Panc1 (cell line): ENCODE data around the gene CDC14B. TPM values are rescaled to one million over a fixed set of nuclear protein-coding genes. Genes with fewer than 3 reads are reported as not detected.

Experiments
- ATAC-seq: fragments of 200-7000 bp; cut with Tn5 transposase; 2 replicates; pipeline ENCODE4 v1.9.1; 2020; ENCODE audit warnings: mild to moderate bottlenecking, moderate library complexity
- Bru-seq: library from RNA; stranded (reverse); fragments of 400-500 nt; gene quantifications from one replicate; lab custom pipeline; 2021; lab: Mats Ljungman, UMichigan
- BruChase-seq, 2 experiments: library from RNA; stranded (reverse); fragments of 400-500 nt; gene quantifications; one replicate each; lab custom pipeline; 2021; lab: Mats Ljungman, UMichigan
- BruUV-seq: library from RNA; stranded (reverse); fragments of 400-500 nt; replicated peaks from 2 replicates; lab custom pipeline; 2021; lab: Mats Ljungman, UMichigan
- CTCF ChIA-PET: fragments of 300-600 bp; sonication (Branson Sonifier 250); formaldehyde crosslinking; loops from one replicate; lab custom pipeline; 2022; ENCODE audit warnings: antibody characterized with exemption; lab: Charles Lee
- POLR2A ChIA-PET: fragments of 300-600 bp; sonication (Branson Sonifier 250); formaldehyde crosslinking; loops from one replicate; lab custom pipeline; 2022; ENCODE audit warnings: antibody characterized with exemption; lab: Charles Lee
- DNase-seq: peaks from one replicate; pipeline ENCODE4 v3.0.0-alpha.2; 2010; ENCODE audit warnings: low read depth, low spot score
- H3K27ac ChIP-seq: 2 replicates; pipeline ENCODE4 v1.5.1; 2011; ENCODE audit warnings: mild to moderate bottlenecking, low read length, inconsistent platforms
- H3K27me3 ChIP-seq: fragments of 200-500 bp; sonication (Bioruptor generic); 2 replicates; pipeline ENCODE4 v1.6.0; 2014; ENCODE audit warnings: low read length, inconsistent platforms; ENCODE audit not compliant: control insufficient read depth, insufficient read depth
- H3K36me3 ChIP-seq: fragments of 200-500 bp; sonication (Bioruptor generic); 2 replicates; pipeline ENCODE4 v1.5.1; 2014; ENCODE audit warnings: inconsistent platforms, mild to moderate bottlenecking, low read length, moderate library complexity; ENCODE audit not compliant: control insufficient read depth, insufficient read depth
- H3K4me1 ChIP-seq: 2 replicates; pipeline ENCODE4 v1.5.1; 2011; ENCODE audit warnings: inconsistent platforms, mild to moderate bottlenecking, low read length, moderate library complexity; ENCODE audit not compliant: control insufficient read depth, insufficient read depth
- H3K4me3 ChIP-seq, 2 experiments: 2 replicates each; pipeline ENCODE4 v1.5.1; 2011 to 2012; ENCODE audit warnings: low read depth in 2 of 2, low read length in 2 of 2, mild to moderate bottlenecking in 2 of 2, inconsistent platforms in 1 of 2, moderate library complexity in 1 of 2
- H3K9me3 ChIP-seq: fragments of 200-500 bp; sonication (Bioruptor generic); 2 replicates; pipeline ENCODE4 v1.5.1; 2014; ENCODE audit warnings: low read depth, mild to moderate bottlenecking, inconsistent platforms, low read length, moderate library complexity; ENCODE audit not compliant: control insufficient read depth, insufficient read depth
- CTCF ChIP-seq: fragments of 450-650 bp; IDR thresholded peaks from 2 replicates; pipeline ENCODE4 v1.5.1; 2017; ENCODE audit warnings: mild to moderate bottlenecking
- POLR2AphosphoS5 ChIP-seq: IDR thresholded peaks from 2 replicates; pipeline ENCODE4 v1.6.1; 2012; ENCODE audit warnings: mild to moderate bottlenecking, low read depth, low read length, moderate library complexity
- REST ChIP-seq, 2 experiments: IDR thresholded peaks; 2 replicates each; pipeline ENCODE4 v1.6.1; 2011 to 2012; ENCODE audit warnings: low read depth in 2 of 2, control low read depth in 1 of 2, low read length in 1 of 2, mild to moderate bottlenecking in 1 of 2, moderate library complexity in 1 of 2; ENCODE audit not compliant: insufficient read depth in 1 of 2
- SIN3A ChIP-seq: IDR thresholded peaks from 2 replicates; pipeline ENCODE4 v1.6.1; 2012; ENCODE audit warnings: low read depth, mild to moderate bottlenecking, low read length, moderate library complexity, borderline replicate concordance; ENCODE audit not compliant: insufficient read depth
- TCF7L2 ChIP-seq: IDR thresholded peaks from 2 replicates; pipeline ENCODE4 v1.6.1; 2011; ENCODE audit warnings: mild to moderate bottlenecking, low read depth, low read length, inconsistent platforms
- in situ Hi-C: cut with HindIII; loops from 2 replicates; pipeline ENCODE4 v1.10.0; 2016; ENCODE audit warnings: low sequenced_read_pairs, low pct_unique_long_range_greater_than_20kb
- intact Hi-C: fragments of 100-400 bp; cut with micrococcal nuclease; formaldehyde crosslinking; loops from one replicate; pipeline ENCODE4 v1.10.0; 2022; ENCODE audit not compliant: unreplicated experiment
- long read RNA-seq: library from polyadenylated mRNA; unstranded; transcript quantifications from one replicate; pipeline ENCODE4 v2.0.0, GENCODE V29; 2021; ENCODE audit not compliant: unreplicated experiment
- polyA plus RNA-seq: library from polyadenylated mRNA; unstranded; fragments of >200 nt; gene quantifications from one replicate; pipeline ENCODE4 v1.2.1, GENCODE V29; 2012; ENCODE audit warnings: missing spikeins; ENCODE audit not compliant: insufficient read length
- total RNA-seq: library from RNA; stranded (reverse); gene quantifications from one replicate; pipeline ENCODE4 v1.2.1, GENCODE V29; 2021; ENCODE audit not compliant: unreplicated experiment

Gene CDC14B
- total RNA-seq = 11.8 TPM
- 5.0 TPM for polyA plus RNA-seq
- percentile 57 among the genes with signal in this experiment for Bru-seq, nascent RNA
- percentile 64 among the genes with signal in this experiment for BruChase-seq, experiment 1, labeled RNA remaining after a 2-hour chase
- percentile 63 among the genes with signal in this experiment for BruChase-seq, experiment 2, labeled RNA remaining after a 6-hour chase
- long read RNA-seq, full-length matches to known transcripts = 7 of 25 reads
- long read RNA-seq, partial matches to known transcripts = 1 of 25 reads
- long read RNA-seq, other reads (novel, unspliced or antisense) = 17 of 25 reads

- Histone ChIP-seq H3K27ac (peak within 1 kb of the TSS; percentile 80), H3K27me3 (no peaks in the 10 kb centered on the region), H3K36me3 (no peaks in the 10 kb centered on the region), H3K9me3 (no peaks in the 10 kb centered on the region), H3K4me3 (peak within 1 kb of the TSS; percentile 57 to 66), H3K4me1 (peaks cover 21% of the 10 kb centered on the region)
- TF ChIP-seq REST (IDR thresholded peaks at IDR 0.05; ENCODE audit: insufficient read depth in 1 of 2, low read depth in 2 of 2, low read length in 1 of 2) (no peak), SIN3A (no peak), TCF7L2 (0 out of 2 replicates have a peak, but pooled peaks have one; percentile 47), POLR2AphosphoS5 (0 out of 2 replicates have a peak, but pooled peaks have one; percentile 20), CTCF (peak; percentile 68)
- BruUV-seq = no TSS peak
- ATAC-seq = peak; percentile 90
- intact Hi-C loops (loop anchor here (10.0 kb wide), 1 partner anchor 1105 kb away; the partner anchor contains the start of gene PTCH1), in situ Hi-C loops (no loop called here)
- POLR2A ChIA-PET = no interaction called here
- peak; percentile 64 for DNase-seq
- CTCF ChIA-PET = no interaction called here
These were observed at the start of gene CDC14B for GRCh38 chr9:96619491-96620180. CDC14B (minus strand) TSS chr9:96619843; CDS start chr9:96619378, 465 bp downstream.

GRCh38 chr9:96668868-96669534, 49.4 kb upstream of the CDC14B start:
- BruUV-seq = no TSS peak
- ATAC-seq = no peak
- Histone ChIP-seq H3K4me3 (no peak overlapping the region), H3K4me1 (no peaks in the 10 kb centered on the region), H3K27ac (no peak overlapping the region), H3K27me3 (no peaks in the 10 kb centered on the region), H3K36me3 (no peaks in the 10 kb centered on the region), H3K9me3 (no peaks in the 10 kb centered on the region)
- intact Hi-C loops (no loop called here), in situ Hi-C loops (no loop called here)
- TF ChIP-seq CTCF (no peak), POLR2AphosphoS5 (no peak), REST (IDR thresholded peaks at IDR 0.05; ENCODE audit: insufficient read depth in 1 of 2, low read depth in 2 of 2, low read length in 1 of 2) (no peak), SIN3A (no peak), TCF7L2 (no peak)
- DNase-seq = no peak
- POLR2A ChIA-PET = no interaction called here
- CTCF ChIA-PET = no interaction called here
